ENCODE measurements around the gene RP9. TPM values are rescaled to one million over a fixed set of nuclear protein-coding genes. Genes with fewer than 3 reads are reported as not detected.

RP9 gene
- total RNA-seq, 1 donor from 2014 or later = 29.4 TPM

DNA sequence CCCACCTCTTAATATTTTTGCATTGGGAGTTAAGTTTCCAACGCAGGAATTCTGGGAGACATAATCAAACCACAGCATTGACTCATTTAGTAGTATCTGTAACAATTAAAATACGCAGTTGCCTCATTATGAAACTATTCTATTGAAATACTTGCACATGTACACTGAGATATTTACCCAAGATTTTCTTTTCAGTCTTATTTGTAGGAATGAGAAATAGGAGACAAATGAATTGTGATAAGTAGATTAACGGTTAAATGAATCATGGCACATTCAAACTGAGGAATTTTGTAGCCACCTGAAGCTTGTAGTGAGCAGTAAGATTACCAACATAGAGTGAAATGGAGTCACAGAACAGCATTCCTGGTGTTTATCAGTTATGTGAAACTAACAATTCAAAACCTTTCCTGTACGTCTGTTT, 18.1 kb downstream of the RP9 start:
- H3K27me3 ChIP-seq = no peaks in the 10 kb centered on the region
- H3K4me1 ChIP-seq = no peaks in the 10 kb centered on the region
- H4K20me1 ChIP-seq (ENCODE audit: low read depth) = no peaks in the 10 kb centered on the region
- H3F3A ChIP-seq (ENCODE audit: low read depth) = no peaks in the 10 kb centered on the region
- no peak overlapping the region for H3K4me2 ChIP-seq
- Mint-ChIP-seq H3K4me3 (no peak overlapping the region), H3K36me3 (peaks cover 16% of the 10 kb centered on the region), H3K27me3 (ENCODE audit: insufficient read depth, low read depth) (peaks cover under 1% of the 10 kb centered on the region), H3K27ac (no peak overlapping the region), H3K4me1 (no peaks in the 10 kb centered on the region), H3K9me3 (no peaks in the 10 kb centered on the region)
- TF ChIP-seq CTCF (IDR thresholded peaks at IDR 0.05) (no peak), EZH2 (IDR thresholded peaks at IDR 0.05) (no peak), EZH2phosphoT487 (IDR thresholded peaks at IDR 0.05) (no peak)
- no peak for DNase-seq (ENCODE audit: low spot score)
- no peaks in the 10 kb centered on the region for H3K36me3 ChIP-seq
- no peak overlapping the region for H2AFZ ChIP-seq (replicated peaks)
- no peak overlapping the region for H3K9ac ChIP-seq
- H3K4me3 ChIP-seq = no peak overlapping the region
- no peaks in the 10 kb centered on the region for H3K79me2 ChIP-seq (ENCODE audit: low read depth)
- no peaks in the 10 kb centered on the region for H3K9me3 ChIP-seq (ENCODE audit: low read depth)
- H3K27ac ChIP-seq = no peak overlapping the region

DNA sequence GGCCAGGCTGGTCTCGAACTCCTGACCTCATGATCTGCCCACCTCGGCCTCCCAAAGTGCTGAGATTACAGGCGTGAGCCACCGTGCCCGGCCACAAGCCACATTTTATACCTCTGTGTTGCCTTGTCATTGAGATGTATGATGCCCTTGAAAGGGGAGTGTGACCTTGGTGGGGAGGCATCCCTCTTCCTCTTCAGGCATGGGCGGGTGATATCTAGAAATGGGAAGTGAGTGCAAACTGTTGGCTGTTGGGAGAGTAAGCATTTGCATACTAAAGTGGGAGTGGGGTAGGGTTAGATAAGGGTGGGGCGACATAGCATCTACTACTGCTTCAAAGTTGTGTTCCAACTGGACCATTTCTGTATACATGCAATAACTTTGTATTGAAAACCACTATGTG, 20.1 kb downstream of the RP9 start:
- H3K4me3 Mint-ChIP-seq = no peak overlapping the region
- Histone ChIP-seq H3K36me3 (no peaks in the 10 kb centered on the region), H3K4me1 (no peaks in the 10 kb centered on the region), H3F3A (ENCODE audit: low read depth) (no peaks in the 10 kb centered on the region), H3K27me3 (no peaks in the 10 kb centered on the region), H4K20me1 (ENCODE audit: low read depth) (no peaks in the 10 kb centered on the region), H2AFZ (replicated peaks) (no peak overlapping the region), H3K4me2 (no peak overlapping the region), H3K9ac (no peak overlapping the region), H3K79me2 (ENCODE audit: low read depth) (no peaks in the 10 kb centered on the region), H3K4me3 (no peak overlapping the region), H3K27ac (no peak overlapping the region), H3K9me3 (ENCODE audit: low read depth) (no peaks in the 10 kb centered on the region)
- TF ChIP-seq EZH2phosphoT487 (IDR thresholded peaks at IDR 0.05) (no peak), EZH2 (IDR thresholded peaks at IDR 0.05) (no peak), CTCF (IDR thresholded peaks at IDR 0.05) (no peak)
- H3K36me3 Mint-ChIP-seq = peaks cover 10% of the 10 kb centered on the region
- H3K9me3 Mint-ChIP-seq = no peaks in the 10 kb centered on the region
- peaks cover 2% of the 10 kb centered on the region for H3K27me3 Mint-ChIP-seq (ENCODE audit: insufficient read depth, low read depth)
- DNase-seq (ENCODE audit: low spot score) = no peak
- H3K4me1 Mint-ChIP-seq = no peaks in the 10 kb centered on the region
- peak overlapping the region; percentile 48 for H3K27ac Mint-ChIP-seq

DNA sequence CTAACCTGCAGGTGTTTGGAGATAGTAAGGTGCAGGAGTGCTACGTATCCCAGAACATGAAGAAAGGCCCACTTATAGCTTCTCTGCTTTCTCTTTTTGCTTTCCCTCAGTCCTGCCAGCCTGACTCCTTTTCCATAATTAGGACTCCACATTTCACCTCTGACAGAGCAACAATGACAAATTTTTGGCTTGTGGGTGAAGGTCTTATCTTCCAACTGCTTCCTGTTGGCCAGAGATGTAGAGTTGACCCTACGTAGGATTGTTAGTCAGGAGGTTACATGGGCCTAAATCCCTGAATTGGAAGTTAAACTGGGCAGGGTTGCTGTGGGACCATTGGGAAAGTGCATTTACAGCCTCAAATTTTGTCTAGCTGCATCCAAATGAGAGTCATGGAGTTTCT, 21.3 kb downstream of the RP9 start:
- no peak overlapping the region for H3K9ac ChIP-seq
- no peaks in the 10 kb centered on the region for H3K36me3 ChIP-seq
- no peak for TF ChIP-seq EZH2phosphoT487 (IDR thresholded peaks at IDR 0.05)
- no peak for TF ChIP-seq CTCF (IDR thresholded peaks at IDR 0.05)
- TF ChIP-seq EZH2 (IDR thresholded peaks at IDR 0.05) = no peak
- no peak overlapping the region for H2AFZ ChIP-seq (replicated peaks)
- Mint-ChIP-seq H3K27ac (no peak overlapping the region), H3K36me3 (peaks cover 5% of the 10 kb centered on the region), H3K27me3 (ENCODE audit: insufficient read depth, low read depth) (peaks cover 2% of the 10 kb centered on the region), H3K9me3 (no peaks in the 10 kb centered on the region), H3K4me3 (no peak overlapping the region), H3K4me1 (no peaks in the 10 kb centered on the region)
- no peak for DNase-seq (ENCODE audit: low spot score)
- no peaks in the 10 kb centered on the region for H3K27me3 ChIP-seq
- no peak overlapping the region for H3K4me2 ChIP-seq
- no peaks in the 10 kb centered on the region for H3K79me2 ChIP-seq (ENCODE audit: low read depth)
- H3K4me3 ChIP-seq = no peak overlapping the region
- H3F3A ChIP-seq (ENCODE audit: low read depth) = no peaks in the 10 kb centered on the region
- no peaks in the 10 kb centered on the region for H4K20me1 ChIP-seq (ENCODE audit: low read depth)
- H3K4me1 ChIP-seq = no peaks in the 10 kb centered on the region
- no peak overlapping the region for H3K27ac ChIP-seq
- no peaks in the 10 kb centered on the region for H3K9me3 ChIP-seq (ENCODE audit: low read depth)
